K562 (cell line): ENCODE results near the gene KLRK1. TPM values are rescaled to one million over a fixed set of nuclear protein-coding genes. Genes with fewer than 3 reads are reported as not detected.
"Not testable (repeated sequence)": the region's sequence is repeated elsewhere in the genome, so short reads cannot be mapped to it uniquely, and the experiment has no call there.

Experiments used
- ATAC-seq: fragments of 200-7000 bp; cut with Tn5 transposase; 3 replicates; pipeline ENCODE4 v1.9.1; 2020; ENCODE audit warnings: moderate library complexity
- BruUV-seq: library from RNA; stranded (reverse); fragments of 400-500 nt; replicated peaks from 2 replicates; lab custom pipeline; 2021; lab: Mats Ljungman, UMichigan
- CTCF ChIA-PET: fragments of 300-600 bp; formaldehyde crosslinking; extraction: SDS; loops from one replicate; lab custom pipeline; 2021; ENCODE audit warnings: low intra/inter-chr PET ratio; lab: Yijun Ruan, JAX
- POLR2A ChIA-PET: fragments of 300-600, 350-650 bp; sonication (Branson Sonifier 250); formaldehyde crosslinking; extraction: SDS; loops from one replicate; lab custom pipeline; 2021; ENCODE audit warnings: antibody characterized with exemption, inconsistent platforms; lab: Yijun Ruan, JAX
- DNase-seq, 4 experiments: peaks; one replicate each; pipeline versions ENCODE4 v3.0.0 to v3.0.0-alpha.2; 2011 to 2018; ENCODE audit warnings: low spot score in 3 of 4, mixed read lengths in 3 of 4; ENCODE audit errors: extremely low read depth in 1 of 4
- FAIRE-seq: peaks from 2 replicates; lab custom pipeline; 2011; peaks lifted over from hg19 to GRCh38; lab: Jason Lieb, UNC
- H2AFZ ChIP-seq: 2 replicates; pipeline ENCODE4 v1.6.0; 2011; ENCODE audit warnings: low read depth, low read length, control low read depth, inconsistent platforms
- H3K27ac ChIP-seq: fragments of 200-600 bp; 3 replicates; pipeline ENCODE4 v1.8.0; 2011; ENCODE audit warnings: low read depth, mild to moderate bottlenecking, control low read depth, inconsistent platforms, low read length, moderate library complexity, mixed read lengths; ENCODE audit errors: extremely low read depth
- H3K27me3 ChIP-seq, 2 experiments: fragments of 300-600 bp in 1 of 2; 2 replicates in 1 of 2; 3 replicates in 1 of 2; pipeline versions ENCODE4 v1.6.0 to v1.8.0; 2011; ENCODE audit warnings: inconsistent platforms in 2 of 2, low read length in 2 of 2, mild to moderate bottlenecking in 1 of 2, mixed read lengths in 1 of 2, moderate library complexity in 1 of 2; ENCODE audit not compliant: control insufficient read depth in 2 of 2, insufficient read depth in 2 of 2
- H3K36me3 ChIP-seq: fragments of 300-600 bp; 3 replicates; pipeline ENCODE4 v1.8.0; 2011; ENCODE audit warnings: mild to moderate bottlenecking, low read length, inconsistent platforms; ENCODE audit not compliant: control insufficient read depth, insufficient read depth
- H3K4me1 ChIP-seq, 2 experiments: fragments of 200-600 bp in 1 of 2; replicated peaks in 1 of 2; 2 replicates in 1 of 2; 3 replicates in 1 of 2; pipeline versions ENCODE4 v1.5.1 to v1.8.0; 2011; ENCODE audit warnings: inconsistent platforms in 2 of 2, low read length in 2 of 2, mild to moderate bottlenecking in 1 of 2, mixed read lengths in 1 of 2, moderate library complexity in 1 of 2; ENCODE audit not compliant: control insufficient read depth in 2 of 2, insufficient read depth in 2 of 2
- H3K4me2 ChIP-seq: 2 replicates; pipeline ENCODE4 v1.6.1; 2011; ENCODE audit warnings: low read length, control low read depth, inconsistent platforms, mixed read lengths; ENCODE audit not compliant: insufficient read depth
- H3K4me3 ChIP-seq: fragments of 200-600 bp; sonication (generic), shearing (Covaris generic); 2 replicates; pipeline ENCODE4 v1.5.1; 2016; ENCODE audit warnings: control low read depth, inconsistent platforms
- H3K79me2 ChIP-seq: fragments of 200-600 bp; 3 replicates; pipeline ENCODE4 v1.8.0; 2011; ENCODE audit warnings: low read length, inconsistent platforms; ENCODE audit not compliant: control insufficient read depth, insufficient read depth
- H3K9ac ChIP-seq, 2 experiments: 2 replicates each; pipeline versions ENCODE4 v1.6.0 to v1.6.1; 2011; ENCODE audit warnings: low read depth in 2 of 2, low read length in 2 of 2, control low read depth in 1 of 2, inconsistent platforms in 1 of 2, mild to moderate bottlenecking in 1 of 2, mixed read lengths in 1 of 2; ENCODE audit not compliant: insufficient read depth in 1 of 2
- H3K9me1 ChIP-seq: one replicate; pipeline ENCODE4 v1.6.0; 2011; ENCODE audit warnings: inconsistent platforms, mild to moderate bottlenecking, low read length, moderate library complexity; ENCODE audit not compliant: control insufficient read depth, insufficient read depth
- H3K9me3 ChIP-seq: replicated peaks from 2 replicates; pipeline ENCODE4 v1.5.1; 2011; ENCODE audit warnings: low read depth, low read length, inconsistent platforms; ENCODE audit not compliant: control insufficient read depth, insufficient read depth
- H4K20me1 ChIP-seq: replicated peaks from 2 replicates; pipeline ENCODE4 v1.6.1; 2011; ENCODE audit warnings: low read length, inconsistent platforms, mixed read lengths; ENCODE audit not compliant: control insufficient read depth, insufficient read depth
- WGBS: fragments of 100-300 bp; shearing (Covaris generic); methylation state at CpG from one replicate; pipeline ENCODE4 v1.1.6; 2016; ENCODE audit warnings: low coverage, mixed read lengths; ENCODE audit not compliant: insufficient coverage; ENCODE audit errors: missing lambda C conversion rate; 5-methylcytosine and 5-hydroxymethylcytosine counted together
- in situ Hi-C: fragments of 300-500 bp; cut with MboI; formaldehyde crosslinking; loops from 4 replicates; pipeline ENCODE4 v1.15.0; 2018; ENCODE audit warnings: inconsistent platforms, mixed read lengths
- intact Hi-C: fragments of 100-400 bp; cut with micrococcal nuclease; formaldehyde crosslinking; loops from 2 replicates; pipeline ENCODE4 v1.14.2; 2022
- polyA plus RNA-seq, 8 experiments: library from polyadenylated mRNA; depleted of rRNA in 4 of 8; stranded (reverse) in 5 of 8; unstranded in 3 of 8; fragments of >200 nt; fragmentation: Nextera tagmentation in 2 of 8; fragmentation: Illumina TruSeq in 1 of 8; extraction: Ambion mirVana in 2 of 8; extraction: Trizol in 1 of 8; gene quantifications; 2 replicates each; pipeline versions ENCODE4 v1.2.1 to v1.2.3, GENCODE V29; 2011 to 2014; ENCODE audit warnings: inconsistent platforms in 1 of 8, missing spikeins in 1 of 8
- total RNA-seq, 7 experiments: library from RNA; depleted of rRNA in 6 of 7; stranded (reverse); fragments of >200 nt in 6 of 7; fragmentation: Illumina TruSeq in 2 of 7; extraction: Trizol in 2 of 7; gene quantifications; 2 replicates each; pipeline versions ENCODE4 v1.2.1 to v1.2.3, GENCODE V29; 2011 to 2021; ENCODE audit warnings: low replicate concordance in 1 of 7

KLRK1 gene
- total and polyA plus RNA-seq, 9 of the 15 experiments (the other 6 are each of a cell fraction or from before 2014, with no cell fraction given), result 0.03 to 0.09 (median 0.06) TPM; not detected in 3

DNA sequence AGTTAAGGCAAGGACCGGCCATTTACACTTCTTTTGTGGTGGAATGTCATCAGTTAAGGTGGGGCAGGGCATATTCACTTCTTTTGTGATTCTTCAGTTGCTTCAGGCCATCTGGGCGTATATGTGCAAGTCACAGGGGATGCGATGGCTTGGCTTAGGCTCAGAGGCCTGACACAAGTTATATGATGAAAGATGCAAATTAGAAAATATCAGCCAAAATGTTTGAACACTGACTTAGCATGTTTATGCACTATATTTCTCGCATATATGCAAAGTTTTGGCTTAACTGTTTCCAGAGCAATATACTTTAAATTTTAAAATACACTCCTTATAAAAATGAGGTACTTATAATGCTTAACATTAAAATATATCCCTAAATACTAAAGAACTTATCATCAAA is 51.4 kb downstream of the KLRK1 start:
- H2AFZ ChIP-seq, POLR2A ChIA-PET, CTCF ChIA-PET, FAIRE-seq, in situ Hi-C loops, DNase-seq, H3K4me3 ChIP-seq, H3K4me2 ChIP-seq, BruUV-seq, H3K27ac ChIP-seq, H3K79me2 ChIP-seq, H3K27me3 ChIP-seq, H3K9me1 ChIP-seq, H3K9me3 ChIP-seq, H3K36me3 ChIP-seq, H4K20me1 ChIP-seq, H3K9ac ChIP-seq, H3K4me1 ChIP-seq, ATAC-seq: not testable (repeated sequence)
- intact Hi-C loops, result loop anchor here (10.0 kb wide), 1 partner anchor 104 kb away; no protein-coding TSS in a partner anchor
- WGBS, result 40% methylated on average over 1 of the region's 4 CpGs

DNA sequence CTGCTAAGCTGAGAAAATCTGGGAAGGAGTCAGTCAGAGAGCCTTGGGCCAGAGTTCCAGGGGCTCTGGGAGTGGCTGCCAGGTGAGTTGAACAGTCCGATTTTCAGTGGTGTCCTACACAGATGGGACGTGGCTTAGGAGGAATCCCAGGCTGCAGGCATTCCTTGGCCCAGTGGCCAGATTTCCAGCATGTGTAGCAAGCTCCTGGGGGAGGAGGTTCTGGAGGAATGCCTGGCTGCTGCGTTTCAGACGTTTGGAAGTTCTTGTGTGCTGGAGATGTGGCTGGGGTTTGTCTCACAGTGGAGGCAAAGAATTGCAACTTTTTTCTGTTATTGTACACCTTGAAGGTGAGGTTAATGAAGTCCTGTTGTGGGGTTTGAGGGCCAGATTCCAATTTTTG is 53.6 kb downstream of the KLRK1 start:
- POLR2A ChIA-PET, H3K79me2 ChIP-seq, H3K27me3 ChIP-seq, DNase-seq, H3K4me3 ChIP-seq, H2AFZ ChIP-seq, H3K4me2 ChIP-seq, H4K20me1 ChIP-seq, H3K9me3 ChIP-seq, BruUV-seq, H3K4me1 ChIP-seq, FAIRE-seq, in situ Hi-C loops, CTCF ChIA-PET, H3K36me3 ChIP-seq, ATAC-seq, H3K9me1 ChIP-seq, H3K27ac ChIP-seq, H3K9ac ChIP-seq: not testable (repeated sequence)
- 15% methylated on average over 4 of the region's 4 CpGs for WGBS
- intact Hi-C loops, result loop anchor here (10.0 kb wide), 1 partner anchor 101 kb away; no protein-coding TSS in a partner anchor
